T-helper 2 cell treated with Interferon-gamma antibody and Interleukin-4, amounts not matched to agents 100 ng/mL and 5 ng/mL, for 36 hours (primary cell): ENCODE measurements around the gene POU6F2. TPM values are rescaled to one million over a fixed set of nuclear protein-coding genes. Genes with fewer than 3 reads are reported as not detected.
"Not testable (repeated sequence)": the region's sequence is repeated elsewhere in the genome, so short reads cannot be mapped to it uniquely, and the experiment has no call there.

ENCODE experiments used
- intact Hi-C: fragments of 100-400 bp; cut with micrococcal nuclease; formaldehyde crosslinking; loops from one replicate; pipeline ENCODE4 v1.15.1; 2023
- total RNA-seq: library from RNA; stranded (reverse); gene quantifications from 2 replicates; pipeline ENCODE4 v1.2.3, GENCODE V29; 2022

The POU6F2 gene
- total RNA-seq, 1 donor from 2014 or later, result not detected

DNA sequence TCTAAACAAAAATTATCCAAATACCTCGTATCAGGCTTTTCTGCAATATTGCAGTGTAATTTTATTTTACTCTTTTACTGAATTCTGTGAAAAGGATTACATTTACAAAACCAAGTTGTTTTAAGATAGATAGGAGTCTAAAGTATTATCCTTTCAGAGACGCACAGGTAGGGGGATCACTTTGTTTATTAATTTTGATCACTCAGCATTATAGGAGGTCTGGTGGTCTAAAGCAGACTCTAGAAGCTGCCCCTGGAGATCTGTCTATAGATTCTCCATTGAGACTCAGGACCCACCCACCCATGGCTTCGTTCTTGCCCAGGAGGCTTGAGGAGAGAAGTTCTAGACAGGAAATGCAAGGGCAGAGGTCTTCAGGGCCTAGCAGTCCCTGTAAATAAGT, 365.1 kb downstream of the POU6F2 start:
- intact Hi-C loops, result no loop called here

DNA sequence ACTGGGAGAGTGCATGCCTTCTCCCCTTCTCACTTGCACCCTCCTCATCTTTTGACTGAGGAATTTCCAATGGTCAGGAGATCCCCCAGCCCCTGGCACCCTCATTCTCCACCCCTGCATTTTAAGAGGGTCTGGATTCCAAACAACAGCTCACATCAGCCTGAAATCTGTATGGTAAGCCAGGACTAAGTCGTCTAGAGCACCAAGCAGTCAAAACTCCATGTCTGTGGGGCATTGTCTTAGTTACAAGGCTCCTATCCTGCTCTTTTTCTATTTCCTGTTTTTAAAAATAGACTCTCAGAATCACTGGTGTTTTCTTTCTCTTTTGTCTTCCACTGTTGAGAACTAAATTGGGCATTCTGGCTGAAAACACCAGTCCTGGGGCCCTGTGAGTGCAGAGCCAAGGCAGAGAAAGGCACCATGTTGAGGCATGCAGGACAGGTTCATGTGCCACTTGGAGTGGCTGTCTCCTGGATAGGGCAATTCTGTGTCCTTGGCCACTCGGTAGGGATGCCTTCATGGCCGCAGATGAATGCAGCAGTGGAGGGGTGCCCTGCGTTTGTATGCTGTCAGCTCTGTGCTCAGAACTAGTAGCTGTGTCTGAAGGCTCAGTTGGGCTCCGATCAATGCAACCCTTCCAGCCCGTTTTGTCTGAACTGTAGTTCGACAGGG, 371.9 kb downstream of the POU6F2 start:
- intact Hi-C loops, result no loop called here

DNA sequence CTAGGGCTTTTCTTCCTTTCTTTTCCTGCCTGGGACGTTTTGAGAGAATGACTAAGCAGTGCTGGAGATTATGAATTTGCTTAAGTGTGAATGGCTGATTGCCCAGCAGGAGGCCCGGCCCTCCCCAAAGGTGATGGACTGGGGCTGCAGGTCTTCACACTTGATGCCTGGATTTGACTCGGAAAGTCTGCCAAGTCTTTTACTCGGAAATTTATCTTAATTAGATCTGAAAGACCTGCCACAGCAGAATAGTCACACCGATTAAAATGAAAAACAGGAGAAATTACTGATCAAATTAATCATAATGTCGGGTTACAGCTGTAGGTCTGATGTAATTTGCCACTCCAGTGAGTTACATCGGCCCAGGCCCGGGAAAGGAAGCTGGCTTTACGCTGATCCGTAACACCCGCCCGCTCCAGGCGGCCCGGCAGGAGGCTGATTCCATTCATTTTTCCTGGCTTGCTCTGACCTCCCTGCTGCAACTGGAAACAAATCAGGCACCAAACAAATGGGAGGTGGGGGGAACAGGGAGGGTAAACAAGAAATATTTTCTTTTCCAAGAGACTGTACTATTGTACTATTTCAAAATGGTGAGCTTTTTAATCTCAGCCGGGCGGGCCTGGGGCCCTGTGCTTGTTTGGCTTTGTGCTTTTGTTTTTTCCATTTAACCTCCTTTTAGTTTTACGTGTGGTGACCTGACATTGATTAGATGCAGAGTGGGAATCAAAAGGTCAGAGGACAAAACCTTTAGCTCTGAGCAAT, 376.1 kb downstream of the POU6F2 start:
- intact Hi-C loops, result no loop called here

DNA sequence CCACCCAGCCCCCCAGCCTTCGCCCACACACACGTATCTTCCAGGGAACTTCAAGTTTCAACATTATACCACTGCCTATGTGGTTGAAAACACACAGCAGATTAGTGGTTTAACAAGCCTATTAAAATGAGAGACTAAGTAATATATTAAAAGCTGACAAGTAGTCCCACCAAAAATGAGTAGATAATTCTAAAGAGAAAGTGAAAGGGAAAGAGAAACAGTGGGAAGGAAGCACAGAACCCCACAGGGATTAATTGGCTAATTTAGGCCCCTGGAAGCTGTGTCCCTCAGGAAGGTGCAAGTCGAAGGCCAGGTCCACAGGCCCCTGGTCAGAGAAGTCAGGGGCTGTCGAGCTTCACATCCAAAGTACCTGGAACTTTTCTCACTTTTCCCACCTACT, 378.0 kb downstream of the POU6F2 start:
- intact Hi-C loops, result no loop called here

DNA sequence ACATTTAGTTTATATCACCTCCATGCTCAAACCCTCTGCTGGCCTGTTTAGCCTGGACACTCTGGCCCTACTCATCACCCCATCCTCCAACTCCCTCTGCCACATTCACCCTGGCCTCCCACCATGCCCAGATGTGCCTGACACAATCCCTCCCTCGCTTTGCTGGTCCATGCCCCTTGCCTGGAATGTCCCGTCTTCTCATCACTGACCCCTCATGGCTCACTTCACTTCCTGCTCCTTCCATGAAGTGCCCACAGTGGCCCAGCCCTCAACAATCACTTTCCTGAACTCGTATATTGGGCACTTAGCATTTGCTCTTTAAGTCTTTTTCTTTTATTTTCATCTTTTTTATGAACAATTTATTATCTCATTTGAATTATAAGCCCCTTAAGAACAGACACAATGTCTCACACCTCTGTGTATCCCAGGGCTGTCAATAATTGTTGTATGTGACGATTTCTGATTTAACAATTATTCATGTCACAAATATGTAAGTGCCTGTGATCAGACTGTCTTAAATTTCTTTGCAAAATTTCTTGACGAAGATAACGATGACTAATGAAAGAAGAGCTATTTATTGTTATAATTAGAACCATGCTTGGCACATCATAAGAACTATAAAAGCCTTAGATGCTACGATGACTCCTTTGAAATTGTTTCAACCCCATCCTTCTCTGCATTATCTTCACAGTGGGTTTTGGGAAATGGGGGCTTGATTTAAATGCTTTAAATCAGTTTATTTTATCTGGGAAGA, 378.6 kb downstream of the POU6F2 start:
- intact Hi-C loops, result no loop called here

DNA sequence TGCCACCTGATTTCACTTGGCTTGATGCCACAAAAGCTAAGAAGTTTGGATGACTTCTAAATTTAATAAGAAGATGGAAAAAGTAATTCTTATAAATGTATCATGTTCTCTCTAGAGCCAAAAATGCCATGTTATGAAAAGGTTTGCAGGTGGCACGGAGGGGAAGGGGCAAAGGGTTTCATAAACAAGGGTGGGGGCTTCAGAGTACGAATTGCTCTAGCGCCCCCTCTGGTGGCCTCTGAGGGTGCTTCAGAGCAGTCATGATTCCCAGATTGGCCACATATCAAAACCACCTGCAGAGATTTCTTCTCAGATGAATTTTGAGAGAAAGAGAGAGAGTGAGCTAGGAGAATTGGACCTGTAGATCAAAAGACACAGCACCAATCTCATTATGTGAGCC, 379.9 kb downstream of the POU6F2 start:
- intact Hi-C loops, result no loop called here

DNA sequence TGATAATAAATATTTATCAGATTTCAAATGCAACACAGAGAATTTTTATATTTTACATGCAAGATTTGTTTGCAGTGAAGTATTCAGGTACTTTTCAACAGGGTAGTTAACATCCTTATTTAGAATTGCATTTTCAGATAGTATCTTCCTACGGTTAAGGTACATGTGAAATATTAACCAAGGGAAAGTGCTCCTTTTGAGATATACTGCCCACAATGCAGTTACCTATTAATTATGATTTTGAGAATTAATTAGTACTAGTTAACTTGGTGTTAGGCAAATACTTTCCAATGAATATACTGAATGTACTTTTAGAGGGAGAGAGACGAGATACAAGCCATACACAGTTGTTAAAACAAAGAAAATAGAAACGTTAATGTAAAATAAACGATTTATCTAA, 382.3 kb downstream of the POU6F2 start:
- intact Hi-C loops, result no loop called here

DNA sequence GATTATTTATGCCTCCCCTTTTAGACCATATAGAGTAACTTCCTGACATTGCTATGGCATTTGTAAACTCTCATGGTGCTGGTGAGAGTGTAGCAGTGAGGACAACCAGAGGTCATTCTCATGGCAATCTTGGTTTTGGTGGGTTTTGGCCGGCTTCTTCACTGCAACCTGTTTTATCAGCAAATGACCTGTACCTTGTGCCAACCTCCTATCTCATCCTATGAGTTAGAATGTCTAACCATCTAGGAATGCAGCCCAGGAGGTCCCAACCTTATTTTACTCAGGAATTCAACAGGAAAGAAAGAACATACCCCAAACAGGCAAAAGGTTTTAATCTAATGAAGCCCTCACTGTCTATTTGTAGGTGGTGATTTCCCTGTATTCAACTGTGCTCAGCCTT, 383.1 kb downstream of the POU6F2 start:
- intact Hi-C loops, result no loop called here

DNA sequence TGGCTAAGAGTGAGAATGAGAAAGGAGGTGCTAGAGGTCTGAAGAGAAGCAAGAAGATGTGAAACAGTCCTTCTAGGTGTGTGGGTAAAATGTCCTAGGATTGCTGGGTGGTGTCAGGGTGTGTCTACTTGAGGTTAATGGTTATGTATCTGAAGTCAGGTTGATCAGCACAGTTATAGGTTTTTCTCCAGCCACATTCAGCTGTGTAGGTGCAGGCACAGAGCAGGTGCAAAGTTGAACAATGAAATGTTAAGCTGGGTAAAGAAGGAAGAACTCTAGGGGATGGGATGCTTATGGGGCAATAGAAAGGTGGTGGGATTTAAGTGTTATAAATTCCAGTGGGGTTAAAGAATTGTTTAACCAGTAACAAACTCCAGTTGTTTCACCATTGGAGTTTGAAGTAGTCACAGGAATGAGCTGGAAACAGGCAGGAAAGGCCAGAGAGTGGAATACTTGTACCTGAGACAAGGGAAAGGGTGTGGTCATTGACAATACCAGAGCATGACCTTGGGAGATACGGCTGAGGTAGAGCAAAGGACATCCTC, 388.1 kb downstream of the POU6F2 start:
- intact Hi-C loops, result no loop called here

DNA sequence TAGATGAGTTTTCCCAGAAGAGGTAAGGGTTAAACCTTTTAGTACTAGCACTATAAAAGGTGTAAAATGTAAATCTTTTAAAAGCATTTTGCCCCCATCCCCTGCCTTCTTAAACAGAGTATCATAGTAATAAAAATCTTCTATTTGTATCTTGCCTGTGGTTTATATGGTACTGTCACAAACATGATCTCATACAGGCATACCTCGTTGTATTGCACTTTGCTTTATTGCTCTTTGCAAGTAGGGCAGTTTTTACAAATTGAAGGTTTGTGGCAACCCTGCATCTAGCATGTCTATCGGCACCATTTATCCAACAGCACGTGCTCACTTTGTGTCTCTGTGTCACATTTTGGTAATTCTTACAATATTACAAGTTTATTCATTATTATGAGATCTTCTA, 389.7 kb downstream of the POU6F2 start:
- intact Hi-C loops, result no loop called here

DNA sequence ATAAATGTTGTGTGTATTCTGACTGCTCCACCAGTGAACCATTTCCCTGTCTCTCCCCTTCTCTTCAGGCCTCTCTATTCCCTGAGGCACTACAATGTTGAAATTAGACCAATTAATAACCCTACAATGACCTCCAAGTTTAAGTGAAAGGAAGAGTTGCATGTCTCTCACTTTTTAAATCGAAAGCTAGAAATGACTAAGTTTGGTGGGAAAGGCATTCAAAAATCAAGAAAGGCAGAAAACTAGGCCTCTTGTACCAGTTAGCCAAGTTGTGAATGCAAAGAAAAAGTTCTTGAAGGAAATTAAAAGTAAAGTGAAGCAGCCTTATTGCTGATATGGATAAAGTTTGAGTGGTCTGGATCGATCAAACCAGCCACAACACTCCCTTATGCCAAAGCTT, 390.2 kb downstream of the POU6F2 start:
- intact Hi-C loops, result no loop called here

DNA sequence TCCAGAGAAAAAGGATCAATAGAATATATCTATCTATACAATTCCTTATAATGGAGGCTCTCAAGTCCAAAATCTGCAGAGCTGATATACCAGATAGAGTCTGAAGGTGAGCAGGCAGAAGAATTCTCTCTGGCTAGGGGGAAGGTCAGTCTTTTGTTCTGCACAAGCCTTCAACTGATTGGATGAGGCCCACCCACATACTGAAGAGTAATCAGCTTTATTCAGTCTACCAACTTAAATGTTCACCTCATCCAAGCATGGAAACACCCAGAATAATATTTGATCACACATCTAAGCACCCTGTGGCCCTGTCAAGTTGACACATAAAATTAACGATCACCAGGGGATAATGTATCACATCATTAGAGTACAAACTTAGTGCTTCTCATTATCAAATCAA, 394.7 kb downstream of the POU6F2 start:
- intact Hi-C loops, result no loop called here

DNA sequence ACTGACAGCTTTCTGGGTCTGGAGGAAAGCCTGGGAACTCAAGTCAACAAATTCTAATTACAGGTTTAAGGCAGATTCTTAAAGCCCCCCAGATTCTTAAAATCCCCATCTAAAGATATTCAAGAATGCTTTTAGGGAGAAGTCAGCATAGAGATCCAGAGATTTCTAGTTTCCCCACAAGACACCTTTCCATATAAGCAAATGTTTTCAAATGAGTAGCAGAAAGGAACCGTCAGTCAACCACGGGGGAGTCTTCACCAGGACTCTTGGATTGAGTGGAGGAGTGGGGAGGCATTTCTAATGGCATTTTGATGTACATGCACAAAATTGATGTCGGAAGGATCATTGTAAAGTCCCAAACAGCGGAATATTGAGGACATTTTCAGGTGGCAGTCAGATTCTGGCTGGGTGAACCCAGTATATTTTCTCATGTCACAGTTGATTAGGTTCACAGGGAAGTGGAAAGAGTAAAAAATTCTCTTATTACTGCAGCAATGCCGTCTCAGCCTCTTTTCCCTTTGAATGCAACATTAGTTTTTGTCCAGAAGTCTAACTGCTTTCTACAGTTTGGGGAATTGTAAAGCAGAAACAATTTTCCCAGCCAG, 396.8 kb downstream of the POU6F2 start:
- intact Hi-C loops, result no loop called here

DNA sequence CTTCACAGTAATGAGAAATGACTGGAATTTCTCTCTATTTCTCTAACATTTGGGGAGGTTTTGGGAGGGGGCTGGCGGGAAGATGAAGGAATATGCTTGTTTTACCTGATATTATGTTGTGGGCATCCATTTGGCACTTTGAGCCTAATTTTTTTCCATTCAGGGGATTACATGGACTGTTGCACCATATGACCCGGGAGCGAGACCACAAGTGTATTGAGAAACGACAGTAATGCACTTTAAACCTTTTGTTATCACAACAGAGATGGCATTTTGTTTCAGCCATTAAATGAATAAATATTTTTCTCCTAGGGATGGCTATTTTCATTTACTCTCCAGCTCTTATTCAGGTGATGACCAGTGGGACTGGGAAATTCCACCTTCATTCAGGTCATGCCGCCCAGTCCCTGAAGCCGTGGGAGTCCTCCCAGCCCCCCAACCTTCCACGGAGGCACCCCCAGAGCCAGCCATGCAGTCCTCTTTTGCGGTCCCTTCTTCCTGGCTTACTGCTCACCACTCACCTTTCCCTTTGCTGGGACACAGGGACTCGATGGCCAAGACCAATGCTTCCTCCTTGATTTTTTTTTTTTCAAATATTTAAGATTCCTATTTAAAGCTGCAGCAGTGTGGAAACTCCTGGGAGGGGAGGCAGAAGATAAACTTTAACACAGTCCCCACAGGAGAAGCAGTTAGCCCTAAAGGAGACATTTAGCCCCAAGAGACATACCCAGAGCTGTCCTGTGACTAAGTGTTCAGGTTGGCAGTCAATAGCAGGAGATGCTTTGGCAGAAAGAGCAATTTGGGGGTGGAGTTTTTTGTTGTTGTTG, 397.6 kb downstream of the POU6F2 start:
- intact Hi-C loops, result no loop called here

DNA sequence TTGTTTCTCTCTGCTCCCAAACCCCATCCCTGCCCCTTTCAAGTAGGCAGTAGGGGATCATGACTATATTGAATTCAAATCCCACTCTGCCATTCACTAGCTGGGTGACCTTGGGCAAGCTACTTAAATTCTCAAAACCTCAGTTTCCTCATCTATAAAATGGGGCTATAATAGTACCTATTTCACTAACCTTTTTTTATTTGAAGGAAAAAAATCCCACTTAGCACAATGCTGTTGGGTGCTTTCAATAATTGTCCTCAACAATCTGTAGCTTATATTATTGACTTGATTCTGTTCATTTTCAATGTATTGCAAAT, 398.1 kb downstream of the POU6F2 start:
- intact Hi-C loops, result no loop called here

DNA sequence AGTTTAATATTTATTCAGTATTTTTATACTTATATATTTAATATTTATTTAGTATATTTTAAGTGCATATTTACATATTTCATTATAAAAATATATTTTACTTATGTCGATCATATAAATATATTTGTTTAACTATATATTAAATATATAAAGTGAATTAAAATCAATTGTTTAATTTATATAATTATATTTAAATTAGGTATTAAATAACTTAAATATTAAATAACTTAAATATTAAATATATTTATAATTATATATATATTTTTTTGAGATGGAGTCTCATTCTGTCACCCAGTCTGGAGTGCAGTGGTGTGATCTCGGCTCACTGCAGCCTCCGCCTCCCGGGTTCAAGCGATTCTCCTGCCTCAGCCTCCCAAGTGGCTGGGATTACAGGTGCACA, 399.2 kb downstream of the POU6F2 start:
- intact Hi-C loops, result not testable (repeated sequence)

DNA sequence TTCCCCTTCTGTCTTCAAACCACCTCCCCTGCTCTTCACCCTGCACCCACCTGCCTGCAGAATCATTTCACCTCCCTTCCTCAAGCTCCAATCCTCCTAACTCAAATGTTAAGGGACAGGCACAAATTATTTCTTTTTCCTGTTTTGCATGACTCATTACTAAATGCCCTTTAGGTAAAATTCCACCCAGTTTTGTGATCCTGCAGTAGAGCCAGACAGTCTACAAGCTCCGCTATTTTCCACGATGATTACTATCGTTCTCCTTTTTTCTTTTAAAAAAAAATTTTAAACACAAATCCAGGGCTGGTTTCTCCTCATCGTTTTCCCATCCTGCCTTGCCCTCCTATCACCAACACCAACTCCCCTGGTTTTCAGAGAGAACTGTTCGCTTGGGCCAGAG, 401.7 kb downstream of the POU6F2 start:
- intact Hi-C loops, result no loop called here

DNA sequence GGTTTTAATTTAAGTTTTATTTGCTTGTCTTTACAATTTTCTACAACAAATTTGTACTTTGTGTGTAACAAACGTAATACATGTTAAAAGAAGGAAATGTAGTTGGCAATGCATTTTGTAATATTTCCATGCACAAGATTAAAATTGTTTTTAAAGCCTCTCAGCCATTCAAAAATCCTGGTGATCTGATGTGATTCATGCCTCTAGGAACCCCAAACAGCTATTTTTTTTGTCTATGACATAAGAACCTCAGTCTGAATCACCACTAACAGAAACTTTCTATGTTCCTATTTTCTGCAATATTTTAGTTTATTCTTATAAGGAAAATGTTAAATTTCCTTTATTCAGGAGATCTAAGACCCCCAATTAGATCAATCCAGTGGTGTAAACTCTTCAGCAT, 405.4 kb downstream of the POU6F2 start:
- intact Hi-C loops, result no loop called here

DNA sequence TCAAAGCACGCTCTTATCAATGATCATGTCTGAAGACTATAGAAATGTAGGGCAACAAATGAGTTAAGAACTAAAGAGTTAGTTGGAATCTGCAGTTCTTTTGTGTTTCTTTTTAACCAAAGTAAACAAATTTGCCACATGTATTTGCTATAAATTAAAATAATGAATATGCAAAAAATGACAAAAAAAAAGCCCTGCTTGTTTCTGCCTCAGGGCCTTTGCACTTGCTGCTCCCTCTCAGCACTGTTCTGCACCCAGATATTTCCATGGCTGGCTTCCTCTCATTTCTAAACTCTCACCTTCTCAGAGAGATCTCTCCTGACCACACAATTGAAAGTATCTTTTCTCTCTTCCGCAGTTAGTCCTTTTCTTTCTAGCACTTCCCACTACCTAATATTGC, 406.7 kb downstream of the POU6F2 start:
- intact Hi-C loops, result no loop called here

DNA sequence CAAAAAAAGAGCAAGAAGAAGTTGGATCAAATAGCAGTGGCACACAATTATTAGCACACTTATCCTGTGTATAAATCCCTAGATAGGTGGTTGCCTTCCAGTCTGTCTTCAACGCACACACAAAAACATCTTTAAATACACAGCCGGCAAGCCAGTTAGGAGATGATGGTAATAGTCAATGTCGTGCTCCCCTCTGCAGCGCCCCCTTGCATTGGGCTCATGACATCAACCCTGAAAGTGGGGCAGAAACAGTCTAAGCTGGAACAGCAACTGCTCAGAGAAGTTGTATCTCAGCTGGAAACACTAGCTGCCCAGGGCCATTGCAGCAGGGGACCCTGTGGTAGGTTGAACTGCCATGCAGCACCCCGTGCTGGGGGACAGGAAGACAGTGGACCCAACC, 409.0 kb downstream of the POU6F2 start:
- intact Hi-C loops, result no loop called here

DNA sequence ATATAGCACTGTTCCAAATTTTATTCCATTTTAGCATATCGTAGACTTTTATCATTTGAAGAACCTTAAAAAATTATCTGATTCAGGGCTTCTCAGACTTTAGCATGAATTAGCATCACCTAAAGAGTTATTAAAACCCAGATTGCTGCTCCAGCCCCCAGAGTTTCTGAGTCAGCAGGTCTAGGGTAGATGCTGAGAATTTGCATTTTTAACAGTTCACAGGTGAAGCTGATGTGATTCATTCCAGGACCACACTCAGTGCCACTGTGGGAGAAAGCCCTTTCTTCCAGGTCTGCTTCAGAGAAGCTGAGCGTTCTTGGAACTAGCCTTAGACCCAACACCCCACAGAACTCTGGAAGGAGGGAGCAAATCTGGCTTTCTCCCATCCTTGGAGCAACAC, 414.4 kb downstream of the POU6F2 start:
- intact Hi-C loops, result no loop called here
